ENCODE measurements around the gene G2E3. TPM values are rescaled to one million over a fixed set of nuclear protein-coding genes. Genes with fewer than 3 reads are reported as not detected.

G2E3 gene
- total and polyA plus RNA-seq, 2 experiments from 2014 or later = 67.4 to 113 TPM

GRCh38 chr14:30655658-30656057 lies 96.7 kb downstream of the G2E3 start:
- H3K4me1 Mint-ChIP-seq = no peaks in the 10 kb centered on the region
- H3K9me3 Mint-ChIP-seq = no peaks in the 10 kb centered on the region
- Histone ChIP-seq H3K27me3 (ENCODE audit: insufficient read depth) (no peaks in the 10 kb centered on the region), H3K27ac (ENCODE audit: low read depth) (0 out of 2 replicates have a peak overlapping the region, but pooled peaks have one; percentile 55), H2AFZ (no peak overlapping the region), H3K9me2 (ENCODE audit: insufficient read depth) (no peaks in the 10 kb centered on the region), H3K79me2 (replicated peaks; ENCODE audit: insufficient read depth) (no peaks in the 10 kb centered on the region), H3F3A (replicated peaks; ENCODE audit: low read depth) (no peaks in the 10 kb centered on the region), H3K4me1 (ENCODE audit: insufficient read depth) (no peaks in the 10 kb centered on the region), H4K20me1 (replicated peaks; ENCODE audit: insufficient read depth) (no peaks in the 10 kb centered on the region), H3K36me3 (ENCODE audit: insufficient read depth) (peaks cover 27% of the 10 kb centered on the region; the same call in 1 of the 2 replicates), H3K4me3 (no peak overlapping the region), H3K4me2 (no peak overlapping the region)
- no peak overlapping the region for H3K4me3 Mint-ChIP-seq
- H3K27me3 Mint-ChIP-seq (ENCODE audit: insufficient read depth, low read depth, poor library complexity) = no peaks in the 10 kb centered on the region
- TF ChIP-seq EZH2 (IDR thresholded peaks at IDR 0.05; ENCODE audit: low read depth, unreplicated experiment) = no peak
- no peak for TF ChIP-seq ETS1 (IDR thresholded peaks at IDR 0.05)
- no peak for TF ChIP-seq STAT1 (IDR thresholded peaks at IDR 0.05; ENCODE audit: unreplicated experiment)
- TF ChIP-seq ZNF331 (CRISPR knock-in tag; IDR thresholded peaks at IDR 0.05; ENCODE audit: low read depth) = no peak
- TF ChIP-seq NANOG (IDR thresholded peaks at IDR 0.05; ENCODE audit: borderline replicate concordance) = no peak
- TF ChIP-seq POLR2AphosphoS5 (IDR thresholded peaks at IDR 0.05; ENCODE audit: low read depth) = no peak
- TF ChIP-seq CREB1 (CRISPR knock-in tag; IDR thresholded peaks at IDR 0.05; ENCODE audit: low read depth) = no peak
- no peak for TF ChIP-seq JUNB (IDR thresholded peaks at IDR 0.05; ENCODE audit: unreplicated experiment)
- TF ChIP-seq ZNF114 (CRISPR knock-in tag; IDR thresholded peaks at IDR 0.05) = no peak
- no peak for TF ChIP-seq EZH2phosphoT487 (IDR thresholded peaks at IDR 0.05; ENCODE audit: unreplicated experiment)
- no peak for TF ChIP-seq CTCF (conservative IDR thresholded peaks at IDR 0.05; ENCODE audit: low read depth in 2 of 2)
- TF ChIP-seq REST (IDR thresholded peaks at IDR 0.05; ENCODE audit: unreplicated experiment) = no peak
- TF ChIP-seq ZNF462 (CRISPR knock-in tag; IDR thresholded peaks at IDR 0.05) = no peak
- no peak for ATAC-seq
- no peak overlapping the region for H3K27ac Mint-ChIP-seq
- no peak for DNase-seq (ENCODE audit: low spot score)
- H3K36me3 Mint-ChIP-seq (ENCODE audit: low read depth) = peaks cover 25% of the 10 kb centered on the region
